NCI-H2196 (cell line): ENCODE data around the gene FGF13.

ENCODE experiments used
- DNase-seq: peaks from one replicate; lab custom pipeline; 2025; ENCODE audit not compliant: unreplicated experiment; lab: John Stamatoyannopoulos, UW

FGF13 gene

DNA sequence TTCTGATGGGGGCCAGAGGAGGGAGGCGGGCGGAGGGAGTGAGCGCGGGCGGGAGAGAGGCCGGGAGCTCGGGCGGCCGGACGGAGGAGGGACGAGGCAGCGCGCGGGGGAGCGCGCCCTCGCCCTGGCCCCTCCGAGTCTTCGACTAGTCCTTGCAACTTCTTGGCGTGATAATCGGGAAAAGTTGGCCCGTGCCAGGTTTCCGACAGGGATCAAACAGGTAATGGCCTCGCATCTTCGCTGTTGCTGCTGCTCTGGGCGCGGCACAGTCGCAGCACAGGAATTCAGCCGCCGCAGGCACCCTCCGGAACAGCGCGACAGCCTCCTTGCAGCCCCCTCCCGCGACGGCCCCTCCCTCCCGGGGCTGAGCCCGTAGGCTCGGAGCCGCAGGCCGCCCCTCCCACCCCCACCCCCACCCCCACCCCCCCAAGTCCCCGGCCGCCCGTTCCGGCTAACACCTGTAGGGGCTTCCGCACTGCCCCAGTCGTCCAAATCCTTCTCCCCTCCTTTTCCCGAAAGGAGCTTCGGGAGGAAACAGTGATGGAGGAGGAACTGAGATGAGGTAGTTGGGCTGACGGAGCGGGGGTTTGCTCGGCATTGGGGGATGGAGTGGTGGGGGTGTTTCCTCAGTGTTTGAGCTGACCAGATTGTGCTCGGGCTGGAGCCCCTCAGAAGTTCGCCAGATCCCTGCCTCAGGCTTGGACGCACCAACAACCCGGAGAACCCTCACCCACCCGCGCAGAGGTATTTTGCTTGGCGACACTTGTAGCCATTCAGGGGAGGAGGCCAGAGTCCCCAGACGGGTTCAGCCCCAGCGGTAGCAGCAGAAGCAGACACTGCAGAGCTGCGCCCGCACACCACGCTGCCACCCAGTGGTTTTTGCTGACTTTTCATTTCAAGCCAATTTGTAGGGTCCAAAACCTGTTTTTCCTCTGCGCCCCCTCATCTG is at the start of gene FGF13:
TSS of gene FGF13 (minus strand) at position 319 of the 949 bp plus-strand sequence. CDS start 714 bp downstream, outside the sequence.
- no peak for DNase-seq

DNA sequence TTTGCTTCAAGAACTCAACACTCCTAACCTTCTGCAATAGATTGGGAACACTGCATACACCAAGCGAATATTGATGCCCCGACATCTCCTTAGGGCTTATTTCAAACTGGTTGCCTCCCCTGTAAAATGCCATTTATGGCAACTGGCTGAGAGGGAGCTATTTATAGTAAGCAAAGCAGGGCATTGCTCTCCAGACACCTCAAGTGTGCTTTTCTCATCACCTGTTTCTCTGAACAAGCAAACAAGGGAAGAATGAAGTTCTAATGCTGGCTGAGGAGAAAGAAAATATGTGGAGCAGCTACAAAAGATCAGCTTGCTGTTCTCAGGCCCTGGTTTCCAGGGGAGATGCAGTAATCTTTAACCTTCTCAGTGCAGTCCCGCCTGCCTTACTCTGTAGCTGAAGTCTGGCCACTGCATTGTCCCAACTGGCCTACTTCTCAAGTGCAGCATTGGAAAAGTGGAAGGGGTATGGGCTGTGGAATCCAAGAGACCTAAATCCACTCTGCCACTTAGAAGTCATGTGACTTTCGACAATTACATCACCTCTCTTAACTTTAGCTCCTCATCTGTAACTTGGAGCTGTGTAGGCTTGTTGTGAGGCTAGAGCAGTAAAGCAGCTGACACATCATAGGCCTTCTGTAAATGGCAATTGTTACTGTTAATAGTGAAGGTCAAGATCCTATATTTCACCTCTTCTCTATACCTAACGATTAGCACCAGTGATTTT is 47.9 kb upstream of the FGF13 start:
- no peak for DNase-seq

DNA sequence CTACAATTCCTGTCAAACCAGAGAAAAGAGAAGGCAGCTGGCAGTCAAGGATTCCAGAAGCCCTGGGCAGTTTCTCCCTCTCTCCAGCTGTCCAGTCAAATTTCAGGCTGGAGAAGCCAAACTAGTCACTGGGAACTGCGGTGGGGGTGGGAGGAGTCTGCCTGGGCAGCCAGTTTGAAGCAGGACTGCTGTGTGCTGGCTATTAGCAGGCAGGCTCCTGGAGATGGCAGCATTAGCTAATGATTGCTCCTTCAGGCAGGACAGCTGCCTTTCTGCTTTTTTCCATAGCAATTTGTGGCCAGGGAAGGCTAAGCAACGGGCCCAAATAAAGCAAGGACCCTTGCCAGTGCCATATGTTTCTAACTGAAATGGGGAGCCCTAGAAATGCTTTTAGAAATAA is 44.7 kb upstream of the FGF13 start:
- peak; percentile 6 for DNase-seq

DNA sequence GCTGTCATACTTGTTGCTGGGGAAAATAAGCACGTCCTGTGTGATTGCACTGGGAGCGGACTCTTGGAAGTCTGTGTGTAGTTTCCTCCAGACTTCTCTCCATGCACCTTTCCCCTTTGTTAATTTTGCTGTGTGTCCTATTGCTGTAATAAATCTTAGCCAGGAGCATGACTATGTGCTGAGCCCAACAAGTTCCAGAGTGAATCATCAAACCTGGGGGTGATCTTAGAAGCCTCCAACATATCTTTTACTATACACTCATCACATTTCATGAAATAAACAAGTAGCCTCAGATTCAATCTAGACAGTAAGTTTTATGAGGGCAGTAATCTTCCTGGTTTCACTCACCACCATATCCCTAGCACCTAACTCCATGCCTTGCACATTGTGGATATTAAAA is 43.3 kb upstream of the FGF13 start:
- no peak for DNase-seq

DNA sequence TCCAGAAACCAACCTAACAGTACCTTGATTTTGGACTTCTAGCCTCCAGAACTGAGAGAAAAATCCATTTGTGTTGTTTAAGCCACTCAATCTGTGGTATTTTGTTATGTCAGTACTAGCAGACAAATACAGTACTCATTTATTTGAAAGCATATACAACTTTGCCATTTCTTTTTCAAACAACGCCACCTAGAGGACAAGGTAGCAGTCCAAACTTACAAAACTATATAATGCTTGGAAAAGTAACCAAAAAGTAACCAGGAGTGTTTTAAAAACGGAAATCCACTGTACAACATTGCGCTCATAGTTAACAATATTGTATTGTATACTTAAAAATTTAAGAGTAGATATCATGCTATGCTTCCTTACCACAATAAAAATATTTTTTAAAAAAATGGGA is 37.0 kb upstream of the FGF13 start:
- peak; percentile 2 for DNase-seq

DNA sequence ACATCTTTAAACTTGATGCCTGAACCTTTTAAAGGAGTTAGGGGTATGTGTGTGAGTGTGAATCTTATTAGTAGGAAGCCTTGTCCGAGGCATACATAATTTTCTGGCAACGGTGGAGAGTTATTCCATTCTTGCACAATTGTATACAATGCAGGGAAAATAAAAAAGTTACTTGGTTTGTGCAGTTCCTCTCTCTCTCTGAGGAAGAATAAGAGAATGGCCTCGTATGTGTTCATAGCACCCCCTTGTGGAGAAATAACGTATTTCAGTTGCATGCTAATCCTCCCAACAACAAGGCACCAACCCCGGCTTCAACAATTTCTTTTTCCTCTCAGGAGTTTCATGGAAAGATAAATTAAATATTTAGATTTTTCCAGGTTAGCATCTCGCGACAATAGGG is 33.7 kb upstream of the FGF13 start:
- peak; percentile 38 for DNase-seq

DNA sequence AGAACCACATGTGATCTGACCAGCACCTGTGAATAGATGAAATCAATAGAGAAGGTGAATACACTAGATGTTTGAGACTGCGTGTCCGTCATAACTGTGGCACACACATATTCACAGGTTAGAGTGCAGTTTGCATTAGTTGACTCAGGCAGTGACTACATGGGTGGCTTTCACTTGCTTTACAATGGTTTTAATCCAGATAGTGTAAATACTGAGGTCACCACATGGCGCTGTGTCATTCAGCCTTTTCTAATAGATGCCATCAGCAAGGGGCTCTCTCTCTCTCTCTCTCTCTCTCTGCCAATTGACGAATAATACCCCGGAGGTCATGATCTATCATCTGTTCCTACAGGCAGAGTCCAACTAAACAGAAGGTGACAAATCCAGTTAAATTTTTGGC is 30.7 kb upstream of the FGF13 start:
- DNase-seq = no peak

DNA sequence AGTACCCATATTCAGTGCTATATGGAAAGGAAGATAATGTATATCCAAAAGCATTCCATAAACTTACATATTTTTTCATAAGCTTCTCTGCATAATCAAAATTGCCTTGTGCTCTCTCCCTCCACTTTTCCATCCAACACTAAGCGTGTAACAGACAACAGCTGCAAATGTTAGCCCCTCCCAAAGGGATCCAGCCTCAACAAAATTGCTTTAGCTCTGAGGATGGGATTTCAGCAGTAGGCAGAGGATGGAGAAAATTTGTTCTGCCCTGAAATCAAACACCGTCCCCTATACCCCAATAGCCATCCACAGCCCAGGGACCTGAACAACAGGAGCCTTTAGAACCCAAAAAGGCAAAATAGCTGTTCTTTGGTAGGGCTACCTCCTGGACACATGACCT is 28.8 kb upstream of the FGF13 start:
- no peak for DNase-seq

DNA sequence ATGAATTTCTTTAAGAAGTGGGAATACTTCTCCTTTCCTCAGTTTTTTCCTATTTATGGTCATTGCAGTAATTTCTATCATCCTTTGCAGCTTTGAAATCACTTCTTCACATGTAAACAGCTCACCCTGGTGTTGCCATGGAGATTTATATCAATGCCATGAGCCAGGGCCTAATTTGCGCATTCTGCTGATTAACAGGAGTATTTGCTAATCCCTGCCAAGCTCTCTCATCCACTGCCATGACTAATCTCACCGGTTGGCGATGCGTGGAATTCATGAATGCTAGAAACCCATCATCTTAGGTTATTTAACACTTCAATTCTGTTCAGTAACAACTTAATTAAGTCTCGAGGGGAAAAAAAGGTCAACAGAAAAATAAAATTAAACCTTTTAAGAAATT is 11.8 kb upstream of the FGF13 start:
- DNase-seq = no peak

DNA sequence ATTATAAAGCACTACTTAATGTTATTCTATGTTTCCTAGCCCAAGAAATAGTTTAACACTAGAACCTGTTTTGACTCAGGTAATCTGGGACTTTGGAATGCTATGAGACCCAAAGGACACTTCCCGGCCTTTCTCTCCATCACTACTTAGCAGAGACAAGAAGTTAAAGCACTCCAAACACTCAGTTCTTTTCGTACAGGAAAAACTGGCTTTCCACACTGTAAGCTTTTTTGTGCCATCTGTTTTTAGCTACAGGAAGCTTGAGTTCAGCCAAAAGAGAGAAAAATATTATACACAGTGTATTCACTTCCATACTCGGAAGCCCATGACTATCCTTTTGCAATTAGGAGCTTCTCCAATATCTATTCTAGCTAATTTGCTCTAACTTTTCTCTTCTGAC is 7.9 kb upstream of the FGF13 start:
- DNase-seq = no peak

DNA sequence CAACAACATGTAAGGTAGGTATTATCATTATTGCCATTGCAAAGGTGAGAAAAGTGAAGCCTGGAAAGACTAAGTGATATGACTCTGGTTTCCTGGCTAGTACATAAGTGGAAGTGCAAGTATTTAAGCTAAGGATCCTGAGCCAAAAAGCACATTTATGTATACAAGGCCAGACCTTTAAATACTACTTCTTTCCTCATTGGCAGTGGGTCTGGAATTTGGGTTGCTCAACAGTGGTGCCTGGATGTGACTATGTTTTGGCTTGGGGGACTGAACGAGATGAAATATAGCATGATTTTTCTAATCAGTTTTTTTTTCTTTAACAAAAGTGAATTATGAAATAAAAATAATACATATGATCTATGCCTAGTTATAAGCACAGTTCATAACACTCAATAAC is 7.4 kb upstream of the FGF13 start:
- no peak for DNase-seq

DNA sequence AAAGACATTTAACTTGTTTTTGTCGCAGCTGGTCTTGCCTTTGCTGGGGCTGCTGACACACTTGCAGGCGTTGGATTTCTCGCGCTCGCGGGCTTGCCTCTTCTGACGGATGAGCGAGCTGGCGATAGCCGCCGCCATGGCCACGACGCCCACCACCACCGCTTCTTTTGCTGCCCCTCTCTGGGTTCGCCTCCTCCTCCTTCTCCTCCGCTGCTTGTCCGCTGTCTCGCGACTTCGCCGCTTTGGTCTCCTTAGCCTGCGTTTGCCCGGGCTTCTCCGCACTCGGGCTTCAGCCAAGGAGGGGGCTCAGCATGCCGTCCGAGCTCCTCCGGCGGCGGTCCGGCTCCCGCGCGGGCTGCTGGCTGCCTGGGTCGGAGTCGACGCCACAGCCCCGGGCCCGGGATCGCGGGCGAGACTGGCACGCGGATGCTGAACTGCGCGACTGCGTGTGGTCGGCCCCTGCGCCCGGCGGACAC is 613 bp downstream of the FGF13 start:
- DNase-seq = no peak

DNA sequence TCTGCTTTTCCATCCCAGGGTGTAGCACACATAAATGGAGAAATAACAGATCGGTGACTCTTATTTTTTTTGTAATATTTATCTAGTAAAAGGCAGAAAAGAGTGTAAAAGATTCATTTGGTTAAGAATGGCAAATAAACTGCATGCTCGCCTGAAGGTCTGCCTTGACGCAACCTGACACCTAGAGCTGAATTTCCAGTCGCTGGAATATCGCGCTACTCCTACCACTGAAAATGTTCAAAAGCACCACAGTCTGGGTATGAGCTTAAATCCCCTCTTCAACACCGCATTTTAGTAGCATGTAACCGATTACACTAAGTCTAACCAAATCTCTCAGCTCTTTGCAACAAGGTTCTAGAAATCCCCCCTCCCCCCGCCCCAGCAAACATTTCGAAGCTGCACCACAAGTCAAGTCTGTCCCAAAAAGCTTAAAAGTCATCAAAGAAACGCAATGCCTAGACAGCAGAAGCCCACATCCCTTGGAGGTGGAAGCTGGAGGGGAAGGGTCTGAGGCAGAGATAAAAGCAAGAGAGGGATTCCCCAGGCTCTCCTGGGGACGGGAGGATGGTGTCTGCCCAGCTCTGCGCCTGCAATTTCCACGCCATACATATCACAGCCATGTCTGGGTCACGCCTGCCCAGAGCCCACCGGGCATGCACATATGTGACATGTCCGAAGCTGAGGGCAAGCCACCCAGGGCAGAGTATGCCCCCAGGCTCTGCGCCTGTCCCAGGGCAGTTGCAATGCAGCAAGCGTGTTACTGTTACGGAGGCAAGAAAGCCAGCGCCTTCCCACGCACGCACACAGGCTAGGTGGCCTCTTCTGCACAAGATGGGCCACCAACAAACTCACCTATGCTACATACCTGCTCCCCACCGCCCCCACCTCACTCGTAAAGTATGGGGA is 1.4 kb downstream of the FGF13 start:
- no peak for DNase-seq

DNA sequence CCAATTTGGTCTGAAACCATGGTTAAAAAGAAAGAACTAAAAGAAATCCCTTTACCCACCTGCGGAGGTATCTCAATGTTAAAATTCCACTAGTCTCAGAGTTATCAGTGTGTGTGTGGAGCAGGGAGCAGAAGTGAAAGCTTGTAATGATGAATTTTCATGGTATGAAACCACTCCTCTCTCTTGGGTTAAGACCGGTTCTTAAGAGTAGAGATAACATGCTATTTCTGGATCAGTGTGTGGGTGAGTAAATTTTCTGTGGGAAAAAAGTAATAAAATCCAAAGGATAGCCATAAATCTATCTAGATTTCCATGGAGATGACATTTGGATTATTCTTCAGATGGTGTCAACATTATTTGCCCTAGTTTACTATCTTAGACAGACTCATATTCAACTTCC is 3.2 kb downstream of the FGF13 start:
- DNase-seq = no peak

DNA sequence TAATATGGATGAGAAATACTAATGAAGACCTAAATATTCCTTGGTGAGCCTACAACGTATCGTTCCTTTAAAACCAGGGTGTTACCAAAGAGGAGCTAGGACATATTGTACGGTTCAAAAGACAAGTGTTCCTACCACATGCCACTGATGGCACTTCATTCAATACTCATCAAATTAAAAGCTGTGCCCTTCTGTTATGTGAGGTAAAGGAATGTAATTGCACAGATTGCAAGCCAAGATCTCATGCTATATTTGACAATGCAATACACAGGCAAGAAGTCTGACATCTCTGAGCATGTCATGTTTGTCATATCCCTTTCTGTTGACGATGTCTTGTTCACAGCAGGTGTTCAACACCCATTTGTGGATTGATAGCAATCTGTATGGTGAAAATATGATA is 6.9 kb downstream of the FGF13 start:
- DNase-seq = no peak

DNA sequence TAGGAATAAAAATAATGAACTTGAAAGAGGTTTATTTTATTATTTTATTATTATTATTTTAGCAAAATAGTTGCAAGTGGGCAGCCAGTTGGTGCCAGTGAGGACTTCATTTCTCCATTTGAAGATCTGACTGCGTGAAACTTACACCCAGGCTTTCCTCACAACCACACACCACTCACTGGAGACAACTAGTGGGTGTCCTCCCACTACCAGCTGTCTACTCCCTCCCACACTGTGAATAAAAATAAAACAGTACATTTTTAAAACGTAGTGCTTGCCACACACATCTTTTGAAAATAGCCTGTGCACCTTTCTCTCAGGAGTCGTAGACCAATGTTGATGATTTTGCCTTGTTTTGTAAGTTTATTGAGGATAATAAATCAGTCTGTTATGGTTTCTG is 7.4 kb downstream of the FGF13 start:
- no peak for DNase-seq

DNA sequence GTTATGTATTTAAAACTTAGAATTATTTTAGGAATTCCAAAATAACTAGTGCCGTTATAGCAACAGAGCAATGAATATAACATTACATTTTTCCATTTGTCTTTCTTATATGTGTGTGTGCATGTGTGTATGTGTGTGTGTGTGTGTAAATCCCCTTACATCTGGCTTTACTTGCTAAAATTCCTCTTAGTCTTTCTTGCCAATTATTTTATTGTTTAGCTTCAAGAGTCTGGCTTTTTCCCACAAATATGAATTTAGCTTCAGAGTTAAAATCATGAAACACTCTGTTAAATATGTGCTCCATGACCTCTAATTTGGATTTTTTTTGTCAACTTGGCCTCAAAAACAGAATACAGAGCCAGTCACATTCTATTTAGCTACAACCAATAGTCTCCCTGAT is 18.9 kb downstream of the FGF13 start:
- no peak for DNase-seq

DNA sequence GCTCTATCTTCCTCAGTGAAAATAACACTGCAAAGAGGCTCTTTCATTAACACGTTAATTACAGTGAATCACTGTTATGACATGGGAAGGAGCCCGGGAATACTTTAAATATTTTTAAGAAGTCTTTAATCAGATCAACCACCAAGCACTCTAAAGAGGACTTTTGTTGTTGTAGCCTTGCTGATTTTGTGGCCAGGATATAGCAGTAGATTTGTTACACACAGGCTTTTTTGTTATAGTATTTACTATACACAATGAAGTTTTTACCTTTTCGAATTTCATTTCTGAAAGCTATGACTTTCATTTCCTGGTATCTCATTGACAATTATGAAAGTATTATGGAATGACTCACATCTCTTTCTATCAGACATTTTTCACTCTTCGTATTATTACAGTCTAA is 20.3 kb downstream of the FGF13 start:
- no peak for DNase-seq

DNA sequence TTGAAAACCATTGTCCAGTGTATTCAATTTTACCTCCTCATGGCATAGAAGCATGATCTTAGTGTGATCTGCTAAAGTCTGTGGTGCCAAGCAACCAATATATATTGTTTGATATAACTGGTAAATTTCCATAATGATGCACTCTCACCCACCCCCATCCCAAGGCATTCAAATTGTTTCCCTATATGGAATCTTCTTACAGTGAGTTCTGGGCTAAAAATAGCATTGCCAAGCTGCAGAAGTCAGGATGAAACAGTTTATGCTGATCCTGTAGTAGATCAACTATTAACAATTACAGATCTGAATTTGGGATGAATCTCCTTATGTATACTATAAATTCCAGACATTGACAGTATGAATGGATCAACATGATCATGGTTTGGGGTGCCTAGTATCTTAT is 20.9 kb downstream of the FGF13 start:
- DNase-seq = no peak

DNA sequence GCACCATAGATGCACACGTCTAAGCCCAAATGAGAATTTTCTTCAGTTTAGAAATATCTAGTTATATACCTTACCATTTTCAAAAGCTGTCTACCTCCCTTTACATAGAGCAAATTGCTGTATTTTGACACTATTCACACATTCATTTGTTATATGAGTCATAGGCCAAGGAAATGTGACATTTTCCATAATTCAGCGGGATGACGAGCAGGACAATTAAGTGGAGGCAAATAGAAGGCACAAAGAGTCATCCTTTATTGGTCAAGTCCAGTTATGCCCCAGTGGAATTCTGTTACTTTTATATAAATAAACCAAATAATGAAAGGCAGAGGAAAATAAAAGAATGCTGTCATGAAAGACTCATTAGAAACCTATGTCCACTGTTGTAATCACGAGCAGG is 27.9 kb downstream of the FGF13 start:
- no peak for DNase-seq

DNA sequence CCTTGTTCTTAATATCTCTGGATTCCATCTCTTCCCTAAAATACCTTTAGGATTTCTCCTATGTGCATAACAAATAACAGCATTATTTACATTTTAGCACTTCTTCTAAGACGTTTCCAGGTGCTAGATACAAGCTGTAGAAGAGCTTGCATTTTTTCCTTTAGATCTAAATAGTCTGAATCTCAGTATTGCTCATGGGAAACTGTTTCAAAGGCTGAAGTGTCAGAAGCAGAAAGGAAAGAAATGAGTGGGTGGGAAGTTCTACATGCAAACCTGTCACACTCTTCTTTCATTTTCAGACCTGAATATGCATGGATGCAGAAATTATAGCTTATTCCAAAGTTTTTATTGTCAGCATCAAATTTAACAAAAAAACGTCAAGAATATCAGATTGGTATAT is 41.8 kb downstream of the FGF13 start:
- no peak for DNase-seq
